HG03039 (cell line): ENCODE measurements around the gene TTC3.
"Not testable (repeated sequence)": the region's sequence is repeated elsewhere in the genome, so short reads cannot be mapped to it uniquely, and the experiment has no call there.

Experiments
- ATAC-seq: cut with Tn5 transposase; IDR thresholded peaks from one replicate; pipeline ENCODE4 v1.9.1; 2021; ENCODE audit warnings: mild to moderate bottlenecking, moderate library complexity; ENCODE audit not compliant: unreplicated experiment

Gene TTC3

GRCh38 chr21:37085726-37086125 lies 12.7 kb downstream of the TTC3 start:
- no peak for ATAC-seq

GRCh38 chr21:37087188-37087587 lies 14.1 kb downstream of the TTC3 start:
- no peak for ATAC-seq

- ATAC-seq = no peak
Observed at GRCh38 chr21:37088186-37088735, 15.2 kb downstream of the TTC3 start.

- ATAC-seq = no peak
Observed at GRCh38 chr21:37093977-37094376, 20.9 kb downstream of the TTC3 start.

- ATAC-seq = no peak
Observed at GRCh38 chr21:37095821-37096220, 22.8 kb downstream of the TTC3 start.

GRCh38 chr21:37098751-37099150 lies 25.7 kb downstream of the TTC3 start:
- ATAC-seq = no peak

- ATAC-seq = no peak
Observed at GRCh38 chr21:37100316-37100715, 27.3 kb downstream of the TTC3 start.

- ATAC-seq = no peak
Observed at GRCh38 chr21:37101384-37101783, 28.3 kb downstream of the TTC3 start.

GRCh38 chr21:37102746-37103145 lies 29.7 kb downstream of the TTC3 start:
- not testable (repeated sequence) for ATAC-seq

GRCh38 chr21:37106998-37107397 lies 33.9 kb downstream of the TTC3 start:
- no peak for ATAC-seq

- ATAC-seq = not testable (repeated sequence)
Observed at GRCh38 chr21:37111029-37111428, 38.0 kb downstream of the TTC3 start.

- not testable (repeated sequence) for ATAC-seq
Observed at GRCh38 chr21:37114301-37114700, 41.2 kb downstream of the TTC3 start.

GRCh38 chr21:37116459-37116858 lies 43.4 kb downstream of the TTC3 start:
- not testable (repeated sequence) for ATAC-seq

GRCh38 chr21:37117204-37117603 lies 44.1 kb downstream of the TTC3 start:
- ATAC-seq = no peak

GRCh38 chr21:37118187-37118826 lies 45.3 kb downstream of the TTC3 start:
- no peak for ATAC-seq

GRCh38 chr21:37119421-37120218 lies 46.6 kb downstream of the TTC3 start:
- no peak for ATAC-seq

- no peak for ATAC-seq
Observed at GRCh38 chr21:37128076-37128475, 55.0 kb downstream of the TTC3 start.

GRCh38 chr21:37130971-37131370 lies 57.9 kb downstream of the TTC3 start:
- ATAC-seq = no peak

GRCh38 chr21:37136261-37136660 lies 63.2 kb downstream of the TTC3 start:
- no peak for ATAC-seq

- ATAC-seq = no peak
Observed at GRCh38 chr21:37136744-37137143, 63.7 kb downstream of the TTC3 start.

- no peak for ATAC-seq
Observed at GRCh38 chr21:37139154-37139553, 66.1 kb downstream of the TTC3 start.

GRCh38 chr21:37139902-37140301 lies 66.8 kb downstream of the TTC3 start:
- ATAC-seq = no peak
